ENCODE measurements around the gene TAS2R40.

- TF ChIP-seq, protein P1, sequence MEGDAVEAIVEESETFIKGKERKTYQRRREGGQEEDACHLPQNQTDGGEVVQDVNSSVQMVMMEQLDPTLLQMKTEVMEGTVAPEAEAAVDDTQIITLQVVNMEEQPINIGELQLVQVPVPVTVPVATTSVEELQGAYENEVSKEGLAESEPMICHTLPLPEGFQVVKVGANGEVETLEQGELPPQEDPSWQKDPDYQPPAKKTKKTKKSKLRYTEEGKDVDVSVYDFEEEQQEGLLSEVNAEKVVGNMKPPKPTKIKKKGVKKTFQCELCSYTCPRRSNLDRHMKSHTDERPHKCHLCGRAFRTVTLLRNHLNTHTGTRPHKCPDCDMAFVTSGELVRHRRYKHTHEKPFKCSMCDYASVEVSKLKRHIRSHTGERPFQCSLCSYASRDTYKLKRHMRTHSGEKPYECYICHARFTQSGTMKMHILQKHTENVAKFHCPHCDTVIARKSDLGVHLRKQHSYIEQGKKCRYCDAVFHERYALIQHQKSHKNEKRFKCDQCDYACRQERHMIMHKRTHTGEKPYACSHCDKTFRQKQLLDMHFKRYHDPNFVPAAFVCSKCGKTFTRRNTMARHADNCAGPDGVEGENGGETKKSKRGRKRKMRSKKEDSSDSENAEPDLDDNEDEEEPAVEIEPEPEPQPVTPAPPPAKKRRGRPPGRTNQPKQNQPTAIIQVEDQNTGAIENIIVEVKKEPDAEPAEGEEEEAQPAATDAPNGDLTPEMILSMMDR (IDR thresholded peaks at IDR 0.05), result no peak
- no peak for TF ChIP-seq POLR2A (IDR thresholded peaks at IDR 0.05)
Measured at GRCh38 chr7:143183024-143183423, 38.8 kb upstream of the TAS2R40 start, which contains the start of gene TAS2R39.

Measured in uterus (tissue), 2 donors.